WTC11 (cell line): ENCODE results near the gene NME4. TPM values are rescaled to one million over a fixed set of nuclear protein-coding genes. Genes with fewer than 3 reads are reported as not detected.

ENCODE experiments used
- ATAC-seq: fragments of 200-7000 bp; cut with Tn5 transposase; 2 replicates; pipeline ENCODE4 v1.10.0; 2021; ENCODE audit warnings: mild to moderate bottlenecking, moderate library complexity
- CTCF ChIA-PET: fragments of 300-600 bp; sonication (Branson Sonifier 250); formaldehyde crosslinking; loops from one replicate; lab custom pipeline; 2021; ENCODE audit warnings: antibody characterized with exemption; lab: Charles Lee
- POLR2A ChIA-PET: fragments of 350-600 bp; sonication (Branson Sonifier 250); formaldehyde crosslinking; loops from one replicate; lab custom pipeline; 2021; ENCODE audit warnings: antibody characterized with exemption; lab: Charles Lee
- DNase-seq: peaks from one replicate; pipeline ENCODE4 v3.0.0; 2021; ENCODE audit warnings: low spot score
- H3K27ac Mint-ChIP-seq: 2 replicates; pipeline ENCODE4 v1.8.0; 2021; ENCODE audit warnings: mixed read lengths
- H3K27me3 Mint-ChIP-seq: 2 replicates; pipeline ENCODE4 v1.8.0; 2021; ENCODE audit warnings: low read depth, mild to moderate bottlenecking, moderate library complexity, mixed read lengths
- H3K36me3 Mint-ChIP-seq: 2 replicates; pipeline ENCODE4 v1.8.0; 2021; ENCODE audit warnings: mixed read lengths
- H3K4me1 Mint-ChIP-seq: 2 replicates; pipeline ENCODE4 v1.8.0; 2022; ENCODE audit warnings: mixed read lengths
- H3K4me3 Mint-ChIP-seq: 2 replicates; pipeline ENCODE4 v1.8.0; 2021; ENCODE audit warnings: mild to moderate bottlenecking, moderate library complexity, mixed read lengths
- H3K9me3 Mint-ChIP-seq: 2 replicates; pipeline ENCODE4 v1.8.0; 2021; ENCODE audit warnings: mixed read lengths
- AFF4 ChIP-seq: sonication (generic); formaldehyde crosslinking; IDR thresholded peaks from 2 replicates; pipeline ENCODE4 v1.8.1; 2023; ENCODE audit warnings: mild to moderate bottlenecking, missing genetic modification reagents, borderline replicate concordance
- ARID4B ChIP-seq: sonication (generic); formaldehyde crosslinking; IDR thresholded peaks from 2 replicates; pipeline ENCODE4 v1.8.0; 2023; ENCODE audit warnings: missing genetic modification reagents, mild to moderate bottlenecking, borderline replicate concordance
- E2F5 ChIP-seq: sonication (generic); formaldehyde crosslinking; IDR thresholded peaks from 2 replicates; pipeline ENCODE4 v1.8.1; 2022; ENCODE audit warnings: mild to moderate bottlenecking, moderate library complexity, missing genetic modification reagents
- EMX1 ChIP-seq: fragments of 250-450 bp; sonication (Bioruptor Pico); IDR thresholded peaks from 2 replicates; pipeline ENCODE4 v1.8.0; 2021; ENCODE audit warnings: mild to moderate bottlenecking
- ETV6 ChIP-seq: sonication (generic); formaldehyde crosslinking; IDR thresholded peaks from 2 replicates; pipeline ENCODE4 v1.8.1; 2022; ENCODE audit warnings: mild to moderate bottlenecking, missing genetic modification reagents
- GTF2I ChIP-seq: fragments of 250-450 bp; sonication (Bioruptor Pico); conservative IDR thresholded peaks from 2 replicates; pipeline ENCODE4 v1.4.0; 2021; ENCODE audit warnings: mild to moderate bottlenecking
- HMGXB4 ChIP-seq: sonication (generic); formaldehyde crosslinking; IDR thresholded peaks from 2 replicates; pipeline ENCODE4 v1.8.1; 2023; ENCODE audit warnings: mild to moderate bottlenecking, moderate library complexity, missing genetic modification reagents
- MLX ChIP-seq: sonication (generic); formaldehyde crosslinking; IDR thresholded peaks from 2 replicates; pipeline ENCODE4 v1.8.1; 2023; ENCODE audit warnings: mild to moderate bottlenecking, missing genetic modification reagents, moderate library complexity
- NFATC4 ChIP-seq: fragments of 250-450 bp; sonication (Bioruptor Pico); IDR thresholded peaks from 2 replicates; pipeline ENCODE4 v1.9.0; 2021; ENCODE audit warnings: mild to moderate bottlenecking
- NFYB ChIP-seq: sonication (generic); formaldehyde crosslinking; conservative IDR thresholded peaks from 2 replicates; pipeline ENCODE4 v1.8.0; 2022; ENCODE audit warnings: low read depth, missing genetic modification reagents
- NR1H2 ChIP-seq: sonication (generic); formaldehyde crosslinking; IDR thresholded peaks from 2 replicates; pipeline ENCODE4 v1.9.0; 2021; ENCODE audit warnings: mild to moderate bottlenecking, moderate library complexity, missing genetic modification reagents
- NR3C1 ChIP-seq: sonication (generic); formaldehyde crosslinking; conservative IDR thresholded peaks from 2 replicates; pipeline ENCODE4 v1.8.1; 2023; ENCODE audit warnings: low read depth, mild to moderate bottlenecking, missing genetic modification reagents
- PREB ChIP-seq: sonication (generic); formaldehyde crosslinking; IDR thresholded peaks from 2 replicates; pipeline ENCODE4 v1.8.1; 2022; ENCODE audit warnings: mild to moderate bottlenecking, missing genetic modification reagents, moderate library complexity, borderline replicate concordance
- PRRX2 ChIP-seq: fragments of 250-450 bp; sonication (Bioruptor Pico); IDR thresholded peaks from 2 replicates; pipeline ENCODE4 v1.8.0; 2021; ENCODE audit warnings: mild to moderate bottlenecking
- RORB ChIP-seq: fragments of 250-450 bp; sonication (Bioruptor Pico); IDR thresholded peaks from 2 replicates; pipeline ENCODE4 v1.9.0; 2021; ENCODE audit warnings: mild to moderate bottlenecking
- SMAD3 ChIP-seq: sonication (generic); formaldehyde crosslinking; IDR thresholded peaks from 2 replicates; pipeline ENCODE4 v1.8.0; 2022; ENCODE audit warnings: missing genetic modification reagents, mild to moderate bottlenecking, borderline replicate concordance
- SP1 ChIP-seq: sonication (generic); formaldehyde crosslinking; conservative IDR thresholded peaks from 2 replicates; pipeline ENCODE4 v1.8.1; 2022; ENCODE audit warnings: missing genetic modification reagents
- TP53 ChIP-seq: sonication (generic); formaldehyde crosslinking; IDR thresholded peaks from 2 replicates; pipeline ENCODE4 v1.8.1; 2023; ENCODE audit warnings: mild to moderate bottlenecking, missing genetic modification reagents
- USF2 ChIP-seq: sonication (generic); formaldehyde crosslinking; IDR thresholded peaks from 2 replicates; pipeline ENCODE4 v1.8.1; 2023; ENCODE audit warnings: mild to moderate bottlenecking, missing genetic modification reagents, moderate library complexity
- ZMAT4 ChIP-seq: fragments of 250-450 bp; sonication (Bioruptor Pico); IDR thresholded peaks from 2 replicates; pipeline ENCODE4 v1.9.0; 2021; ENCODE audit warnings: mild to moderate bottlenecking
- ZNF121 ChIP-seq: sonication (generic); formaldehyde crosslinking; IDR thresholded peaks from 2 replicates; pipeline ENCODE4 v1.8.0; 2023; ENCODE audit warnings: missing genetic modification reagents
- total RNA-seq: library from RNA; stranded (reverse); gene quantifications from 3 replicates; pipeline ENCODE4 v1.2.3, GENCODE V29; 2021

Gene NME4
- total RNA-seq, 1 experiment from 2014 or later: 467 TPM

- DNase-seq (peak; percentile 89), ATAC-seq (peak; percentile 54)
- ChIA-PET POLR2A (interaction anchor here (0.6 to 1.6 kb wide), 6 partner anchors 13 to 149 kb away, joined by 3 to 4 read pairs (median 3); partner anchors contain the start of genes DECR2, FAM234A and MRPL28), CTCF (interaction anchor here (0.7 to 2.7 kb wide), 16 partner anchors 9 to 300 kb away, joined by 3 to 17 read pairs (median 4); partner anchors contain the start of genes AXIN1 and DECR2)
- Mint-ChIP-seq H3K4me1 (peaks cover 49% of the 10 kb centered on the region), H3K27ac (peak overlapping the region; percentile 98), H3K9me3 (no peaks in the 10 kb centered on the region), H3K36me3 (peaks cover 5% of the 10 kb centered on the region; the same call in 1 of the 2 replicates), H3K27me3 (no peaks in the 10 kb centered on the region), H3K4me3 (peak overlapping the region; percentile 79)
- TF ChIP-seq NR1H2 (CRISPR knock-in tag): no peak
- TF ChIP-seq NFATC4: no peak
- no peak for TF ChIP-seq PREB (CRISPR knock-in tag)
- no peak for TF ChIP-seq NFYB
- TF ChIP-seq ZMAT4 (CRISPR knock-in tag): no peak
- peak; percentile 54; the same call in 1 of the 2 replicates for TF ChIP-seq ARID4B (CRISPR knock-in tag)
- TF ChIP-seq PRRX2 (CRISPR knock-in tag): no peak
- TF ChIP-seq HMGXB4 (CRISPR knock-in tag): peak; percentile 68; the same call in 1 of the 2 replicates
- TF ChIP-seq USF2 (CRISPR knock-in tag): peak; percentile 52
- peak; percentile 59; the same call in 1 of the 2 replicates for TF ChIP-seq TP53 (CRISPR knock-in tag)
- TF ChIP-seq GTF2I: no peak
- peak; percentile 70; the same call in 1 of the 2 replicates for TF ChIP-seq ETV6 (CRISPR knock-in tag)
- TF ChIP-seq NR3C1 (CRISPR knock-in tag): no peak
- TF ChIP-seq E2F5 (CRISPR knock-in tag): peak; percentile 52; the same call in 1 of the 2 replicates
- peak; percentile 75; the same call in 1 of the 2 replicates for TF ChIP-seq ZNF121 (CRISPR knock-in tag)
- TF ChIP-seq RORB (CRISPR knock-in tag): no peak
- TF ChIP-seq MLX (CRISPR knock-in tag): no peak
- peak; percentile 78 for TF ChIP-seq SP1
- no peak for TF ChIP-seq AFF4 (CRISPR knock-in tag)
- no peak for TF ChIP-seq EMX1 (CRISPR knock-in tag)
- peak; percentile 87; the same call in 1 of the 2 replicates for TF ChIP-seq SMAD3 (CRISPR knock-in tag)
Measured at GRCh38 chr16:383326-384051, 13.5 kb upstream of the NME4 start.
